Smooth muscle cell (in vitro differentiated cells): ENCODE data around the gene H1-8. TPM values are rescaled to one million over a fixed set of nuclear protein-coding genes. Genes with fewer than 3 reads are reported as not detected.

Experiments used
- DNase-seq: peaks from one replicate; lab custom pipeline; 2025; ENCODE audit not compliant: unreplicated experiment; lab: John Stamatoyannopoulos, UW
- H2AFZ ChIP-seq: fragments of 200-600 bp; sonication (generic); 2 replicates; pipeline ENCODE4 v1.6.0; 2016; ENCODE audit warnings: antibody characterized with exemption, low read depth, mild to moderate bottlenecking
- H3F3A ChIP-seq: fragments of 200-600 bp; sonication (generic); 2 replicates; pipeline ENCODE4 v1.6.0; 2017; ENCODE audit warnings: antibody characterized with exemption, low read depth
- H3K27ac ChIP-seq: fragments of 200-600 bp; sonication (generic); 2 replicates; pipeline ENCODE4 v1.5.1; 2016; ENCODE audit warnings: low read depth, mild to moderate bottlenecking
- H3K27me3 ChIP-seq: fragments of 200-600 bp; sonication (generic); 2 replicates; pipeline ENCODE4 v1.6.1; 2016; ENCODE audit warnings: low read depth, mild to moderate bottlenecking
- H3K36me3 ChIP-seq: fragments of 200-600 bp; sonication (generic); 2 replicates; pipeline ENCODE4 v1.5.1; 2016; ENCODE audit warnings: low read depth
- H3K4me1 ChIP-seq: fragments of 200-600 bp; sonication (generic); 2 replicates; pipeline ENCODE4 v1.5.1; 2016; ENCODE audit warnings: low read depth
- H3K4me2 ChIP-seq: fragments of 200-600 bp; sonication (generic); 2 replicates; pipeline ENCODE4 v1.6.0; 2016; ENCODE audit warnings: mild to moderate bottlenecking
- H3K4me3 ChIP-seq: fragments of 200-600 bp; sonication (generic); 2 replicates; pipeline ENCODE4 v1.5.1; 2016; ENCODE audit warnings: mild to moderate bottlenecking
- H3K79me2 ChIP-seq: fragments of 200-600 bp; sonication (generic); 2 replicates; pipeline ENCODE4 v1.6.0; 2016; ENCODE audit warnings: low read depth, mild to moderate bottlenecking
- H3K9ac ChIP-seq: fragments of 200-600 bp; sonication (generic); 2 replicates; pipeline ENCODE4 v1.6.0; 2016; ENCODE audit warnings: low read depth
- H3K9me3 ChIP-seq: fragments of 200-600 bp; sonication (generic); replicated peaks from 2 replicates; pipeline ENCODE4 v1.5.1; 2016; ENCODE audit warnings: low read depth
- H4K20me1 ChIP-seq: fragments of 200-600 bp; sonication (generic); 2 replicates; pipeline ENCODE4 v1.6.0; 2016; ENCODE audit warnings: low read depth
- WGBS: methylation state at CpG from one replicate; pipeline ENCODE4 v1.1.7; 2016; ENCODE audit warnings: low lambda C conversion rate; 5-methylcytosine and 5-hydroxymethylcytosine counted together
- polyA plus RNA-seq: library from polyadenylated mRNA; unstranded; fragments of >200 nt; fragmentation: Nextera tagmentation; extraction: Ambion mirVana; gene quantifications from 2 replicates; pipeline ENCODE4 v1.2.1, GENCODE V29; 2016
- total RNA-seq: library from RNA; depleted of rRNA; stranded (reverse); fragments of >200 nt; gene quantifications from 2 replicates; pipeline ENCODE4 v1.2.3, GENCODE V29; 2014
- TF ChIP-seq, protein P1 (sequence below): fragments of 200-600 bp; sonication (generic); IDR thresholded peaks from 2 replicates; pipeline ENCODE4 v1.5.1; 2017; ENCODE audit warnings: borderline replicate concordance, mild to moderate bottlenecking, antibody characterized with exemption; ENCODE audit not compliant: insufficient read depth, poor library complexity, severe bottlenecking

Gene H1-8
- total and polyA plus RNA-seq, 2 experiments from 2014 or later, result not detected

GRCh38 chr3:129575233-129575996, 32.4 kb downstream of the H1-8 start:
- Histone ChIP-seq H3K4me3 (no peak overlapping the region), H3K9me3 (no peaks in the 10 kb centered on the region), H3K9ac (no peak overlapping the region), H2AFZ (no peak overlapping the region), H3F3A (no peaks in the 10 kb centered on the region), H3K27ac (no peak overlapping the region), H4K20me1 (no peaks in the 10 kb centered on the region), H3K27me3 (no peaks in the 10 kb centered on the region), H3K4me2 (no peak overlapping the region), H3K36me3 (no peaks in the 10 kb centered on the region), H3K4me1 (no peaks in the 10 kb centered on the region), H3K79me2 (no peaks in the 10 kb centered on the region)
- WGBS, result 92% methylated on average over 17 of the region's 19 CpGs
- DNase-seq, result no peak
- TF ChIP-seq, protein P1, sequence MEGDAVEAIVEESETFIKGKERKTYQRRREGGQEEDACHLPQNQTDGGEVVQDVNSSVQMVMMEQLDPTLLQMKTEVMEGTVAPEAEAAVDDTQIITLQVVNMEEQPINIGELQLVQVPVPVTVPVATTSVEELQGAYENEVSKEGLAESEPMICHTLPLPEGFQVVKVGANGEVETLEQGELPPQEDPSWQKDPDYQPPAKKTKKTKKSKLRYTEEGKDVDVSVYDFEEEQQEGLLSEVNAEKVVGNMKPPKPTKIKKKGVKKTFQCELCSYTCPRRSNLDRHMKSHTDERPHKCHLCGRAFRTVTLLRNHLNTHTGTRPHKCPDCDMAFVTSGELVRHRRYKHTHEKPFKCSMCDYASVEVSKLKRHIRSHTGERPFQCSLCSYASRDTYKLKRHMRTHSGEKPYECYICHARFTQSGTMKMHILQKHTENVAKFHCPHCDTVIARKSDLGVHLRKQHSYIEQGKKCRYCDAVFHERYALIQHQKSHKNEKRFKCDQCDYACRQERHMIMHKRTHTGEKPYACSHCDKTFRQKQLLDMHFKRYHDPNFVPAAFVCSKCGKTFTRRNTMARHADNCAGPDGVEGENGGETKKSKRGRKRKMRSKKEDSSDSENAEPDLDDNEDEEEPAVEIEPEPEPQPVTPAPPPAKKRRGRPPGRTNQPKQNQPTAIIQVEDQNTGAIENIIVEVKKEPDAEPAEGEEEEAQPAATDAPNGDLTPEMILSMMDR, result no peak

- Histone ChIP-seq H3K4me1 (no peaks in the 10 kb centered on the region), H3K79me2 (no peaks in the 10 kb centered on the region), H3K4me3 (no peak overlapping the region), H4K20me1 (no peaks in the 10 kb centered on the region), H2AFZ (no peak overlapping the region), H3K4me2 (no peak overlapping the region), H3K27me3 (no peaks in the 10 kb centered on the region), H3K9me3 (no peaks in the 10 kb centered on the region), H3F3A (no peaks in the 10 kb centered on the region), H3K9ac (no peak overlapping the region), H3K36me3 (no peaks in the 10 kb centered on the region), H3K27ac (no peak overlapping the region)
- 88% methylated on average over 9 of the region's 10 CpGs for WGBS
- DNase-seq, result no peak
- TF ChIP-seq, protein P1, result no peak
Measured at GRCh38 chr3:129575997-129576384, 33.0 kb downstream of the H1-8 start.

GRCh38 chr3:129576514-129577352, 33.8 kb downstream of the H1-8 start:
- Histone ChIP-seq H3K27ac (no peak overlapping the region), H3K4me2 (no peak overlapping the region), H3K27me3 (no peaks in the 10 kb centered on the region), H3F3A (no peaks in the 10 kb centered on the region), H3K79me2 (no peaks in the 10 kb centered on the region), H4K20me1 (no peaks in the 10 kb centered on the region), H3K4me3 (no peak overlapping the region), H3K36me3 (no peaks in the 10 kb centered on the region), H3K9ac (no peak overlapping the region), H3K4me1 (no peaks in the 10 kb centered on the region), H2AFZ (no peak overlapping the region), H3K9me3 (no peaks in the 10 kb centered on the region)
- 89% methylated on average over 18 of the region's 18 CpGs for WGBS
- no peak for DNase-seq
- TF ChIP-seq, protein P1, result no peak
